HG03064 (cell line): Measurements from ENCODE around the gene SLIT3.

ENCODE experiments used
- ATAC-seq: cut with Tn5 transposase; IDR thresholded peaks from one replicate; pipeline ENCODE4 v1.9.1; 2021; ENCODE audit warnings: low read depth; ENCODE audit not compliant: unreplicated experiment

The SLIT3 gene

GRCh38 chr5:168881427-168882149, 419.4 kb downstream of the SLIT3 start:
- no peak for ATAC-seq

- peak; percentile 94 for ATAC-seq
Measured at GRCh38 chr5:168879929-168880328, 421.0 kb downstream of the SLIT3 start.

GRCh38 chr5:168879331-168879730, 421.6 kb downstream of the SLIT3 start:
- ATAC-seq: no peak

- ATAC-seq: no peak
Measured at GRCh38 chr5:168878135-168878745, 422.7 kb downstream of the SLIT3 start.

GRCh38 chr5:168877132-168877892, 423.6 kb downstream of the SLIT3 start:
- no peak for ATAC-seq

- ATAC-seq: no peak
Measured at GRCh38 chr5:168876419-168876818, 424.5 kb downstream of the SLIT3 start.

GRCh38 chr5:168875832-168876231, 425.1 kb downstream of the SLIT3 start:
- no peak for ATAC-seq

GRCh38 chr5:168874713-168875380, 426.1 kb downstream of the SLIT3 start:
- ATAC-seq: no peak

GRCh38 chr5:168872246-168872645, 428.7 kb downstream of the SLIT3 start:
- no peak for ATAC-seq

- no peak for ATAC-seq
Measured at GRCh38 chr5:168870910-168871309, 430.0 kb downstream of the SLIT3 start.

GRCh38 chr5:168869615-168870227, 431.2 kb downstream of the SLIT3 start:
- ATAC-seq: no peak

GRCh38 chr5:168867241-168867640, 433.7 kb downstream of the SLIT3 start:
- ATAC-seq: no peak

- no peak for ATAC-seq
Measured at GRCh38 chr5:168865968-168866367, 435.0 kb downstream of the SLIT3 start.

- no peak for ATAC-seq
Measured at GRCh38 chr5:168863021-168863420, 437.9 kb downstream of the SLIT3 start.

- no peak for ATAC-seq
Measured at GRCh38 chr5:168860503-168860902, 440.4 kb downstream of the SLIT3 start.

- no peak for ATAC-seq
Measured at GRCh38 chr5:168860081-168860480, 440.9 kb downstream of the SLIT3 start.

- ATAC-seq: no peak
Measured at GRCh38 chr5:168859471-168859870, 441.5 kb downstream of the SLIT3 start.

- no peak for ATAC-seq
Measured at GRCh38 chr5:168858994-168859393, 441.9 kb downstream of the SLIT3 start.

- no peak for ATAC-seq
Measured at GRCh38 chr5:168858371-168858770, 442.6 kb downstream of the SLIT3 start.

- ATAC-seq: no peak
Measured at GRCh38 chr5:168853972-168854371, 447.0 kb downstream of the SLIT3 start.

- ATAC-seq: no peak
Measured at GRCh38 chr5:168852329-168852728, 448.6 kb downstream of the SLIT3 start.
